ENCODE data around the gene MEGF6.

Gene MEGF6

GRCh38 chr1:3547055-3548005, 64.0 kb downstream of the MEGF6 start:
- no peak for TF ChIP-seq CTCF (IDR thresholded peaks at IDR 0.05)
- no peak for TF ChIP-seq ZFX (IDR thresholded peaks at IDR 0.05; ENCODE audit: borderline replicate concordance)
- H3K27ac ChIP-seq, result no peak overlapping the region

- H3K27ac ChIP-seq, result no peak overlapping the region
- TF ChIP-seq ZFX (IDR thresholded peaks at IDR 0.05; ENCODE audit: borderline replicate concordance) (no peak), CTCF (IDR thresholded peaks at IDR 0.05) (no peak)
Observed at GRCh38 chr1:3546048-3546384, 65.3 kb downstream of the MEGF6 start.

- no peak overlapping the region for H3K27ac ChIP-seq
Observed at GRCh38 chr1:3545363-3546047, 65.8 kb downstream of the MEGF6 start.

GRCh38 chr1:3544040-3544977, 67.0 kb downstream of the MEGF6 start:
- no peak for TF ChIP-seq CTCF (IDR thresholded peaks at IDR 0.05)
- no peak for TF ChIP-seq ZFX (IDR thresholded peaks at IDR 0.05; ENCODE audit: borderline replicate concordance)
- H3K27ac ChIP-seq, result no peak overlapping the region

More at GRCh38 chr1:3545363-3546047, 65.8 kb downstream of the MEGF6 start:
- TF ChIP-seq CTCF (IDR thresholded peaks at IDR 0.05) (no peak), ZFX (IDR thresholded peaks at IDR 0.05; ENCODE audit: borderline replicate concordance) (no peak)

- H3K27ac ChIP-seq, result no peak overlapping the region
Observed at GRCh38 chr1:3543076-3544039, 68.0 kb downstream of the MEGF6 start.

More at GRCh38 chr1:3543076-3544039, 68.0 kb downstream of the MEGF6 start:
- TF ChIP-seq CTCF (IDR thresholded peaks at IDR 0.05), result no peak
- TF ChIP-seq ZFX (IDR thresholded peaks at IDR 0.05; ENCODE audit: borderline replicate concordance), result no peak
